CD4-positive, alpha-beta T cell (primary cell): Measurements from ENCODE around the gene MSI2. TPM values are rescaled to one million over a fixed set of nuclear protein-coding genes. Genes with fewer than 3 reads are reported as not detected.
A peak's percentile ranks its signal among the peaks of the same experiment; 100 is the strongest.

Experiments used
- ATAC-seq: fragments of 200-7000 bp; cut with Tn5 transposase; one replicate; pipeline ENCODE4 v1.10.0; 2022; ENCODE audit warnings: mild to moderate bottlenecking; ENCODE audit not compliant: poor library complexity
- CTCF ChIA-PET: fragments of 350-600 bp; sonication (Branson Sonifier 250); formaldehyde crosslinking; loops from one replicate; lab custom pipeline; 2021; ENCODE audit warnings: antibody characterized with exemption, inconsistent platforms; lab: Charles Lee
- POLR2A ChIA-PET: fragments of 350-600 bp; sonication (Branson Sonifier 250); formaldehyde crosslinking; loops from one replicate; lab custom pipeline; 2021; ENCODE audit warnings: antibody characterized with exemption, inconsistent platforms; lab: Charles Lee
- DNase-seq, 14 experiments: peaks; one replicate each; pipeline ENCODE4 v3.0.0-alpha.2; 2013 to 2020; ENCODE audit warnings: mixed read lengths in 2 of 14
- H3K27ac ChIP-seq, 2 donors: one replicate each; pipeline versions ENCODE4 v1.5.1 to v1.7.0; 2013; ENCODE audit warnings: low read length in 2 of 2, low read depth in 1 of 2, mild to moderate bottlenecking in 1 of 2
- H3K27me3 ChIP-seq, 2 experiments: 1 replicate in 1 of 2; 2 replicates in 1 of 2; pipeline versions ENCODE4 v1.6.1 to v1.7.0; 2013; ENCODE audit warnings: low read length in 2 of 2, control low read depth in 1 of 2, mild to moderate bottlenecking in 1 of 2, moderate library complexity in 1 of 2; ENCODE audit not compliant: insufficient read depth in 2 of 2, control insufficient read depth in 1 of 2
- H3K36me3 ChIP-seq: one replicate; pipeline ENCODE4 v1.6.1; 2013; ENCODE audit warnings: low read length, control low read depth; ENCODE audit not compliant: insufficient read depth
- H3K4me1 ChIP-seq: one replicate; pipeline ENCODE4 v1.6.1; 2013; ENCODE audit warnings: low read length, control low read depth; ENCODE audit not compliant: insufficient read depth
- H3K4me3 ChIP-seq: one replicate; pipeline ENCODE4 v1.5.1; 2013; ENCODE audit warnings: mild to moderate bottlenecking, low read length, moderate library complexity
- H3K9me3 ChIP-seq, 2 experiments: 1 replicate in 1 of 2; 2 replicates in 1 of 2; pipeline versions ENCODE4 v1.6.1 to v1.7.0; 2013; ENCODE audit warnings: low read length in 2 of 2, mild to moderate bottlenecking in 2 of 2, control low read depth in 1 of 2, moderate library complexity in 1 of 2; ENCODE audit not compliant: control insufficient read depth in 1 of 2, insufficient read depth in 1 of 2
- H3K27ac Mint-ChIP-seq: one replicate; pipeline ENCODE4 v1.8.0; 2020; ENCODE audit warnings: mixed read lengths
- H3K27me3 Mint-ChIP-seq: one replicate; pipeline ENCODE4 v1.8.0; 2021; ENCODE audit warnings: mixed read lengths
- H3K36me3 Mint-ChIP-seq: one replicate; pipeline ENCODE4 v1.8.0; 2021; ENCODE audit warnings: low read depth, mixed read lengths
- H3K4me1 Mint-ChIP-seq: one replicate; pipeline ENCODE4 v1.8.0; 2021; ENCODE audit warnings: low read depth, mixed read lengths
- H3K4me3 Mint-ChIP-seq: one replicate; pipeline ENCODE4 v1.8.0; 2020; ENCODE audit warnings: mild to moderate bottlenecking, mixed read lengths
- H3K9me3 Mint-ChIP-seq: one replicate; pipeline ENCODE4 v1.8.0; 2020; ENCODE audit warnings: mixed read lengths
- CTCF ChIP-seq: fragments of 200-600 bp; IDR thresholded peaks from one replicate; pipeline ENCODE4 v1.8.0; 2022; ENCODE audit warnings: antibody characterized with exemption, mild to moderate bottlenecking
- intact Hi-C, 2 experiments: fragments of 100-400 bp; cut with DNase I in 1 of 2; cut with micrococcal nuclease in 1 of 2; formaldehyde crosslinking; loops; one replicate each; pipeline versions ENCODE4 v1.15.1 to v1.9.0; 2023 to 2025; cut with DNase I, micrococcal nuclease
- total RNA-seq, 174 experiments: library from RNA in 2 of 174; stranded (reverse) in 2 of 174; gene quantifications; one replicate each; pipeline ENCODE4 v1.2.3 and lab custom pipeline; 2021 to 2026

Gene MSI2
- total RNA-seq, 2 experiments from 2014 or later = 129 to 132 TPM

GRCh38 chr17:57284583-57284982 lies 28.3 kb downstream of the MSI2 start:
- Histone ChIP-seq H3K4me1 (peaks cover 46% of the 10 kb centered on the region), H3K4me3 (peak overlapping the region; percentile 17), H3K27me3 (no peaks in the 10 kb centered on the region), H3K9me3 (no peaks in the 10 kb centered on the region), H3K36me3 (peaks cover 14% of the 10 kb centered on the region), H3K27ac (peak overlapping the region in 1 of 2 donors; percentile 4)
- POLR2A ChIA-PET = interaction anchor here (1.0 to 1.9 kb wide), 2 partner anchors 10 to 28 kb away, joined by 3 to 8 read pairs; partner anchors contain the start of gene MSI2
- ATAC-seq (peak; percentile 47), DNase-seq (peak in 5 of 14 experiments; percentile 9 to 67 (median 28))
- Mint-ChIP-seq H3K4me1 (peaks cover 80% of the 10 kb centered on the region), H3K36me3 (peaks cover 40% of the 10 kb centered on the region), H3K27me3 (no peaks in the 10 kb centered on the region), H3K9me3 (no peaks in the 10 kb centered on the region), H3K4me3 (peak overlapping the region; percentile 76), H3K27ac (peak overlapping the region; percentile 80)
- CTCF ChIA-PET = interaction anchor here (2.9 kb wide), 1 partner anchor 41 kb away, joined by 20 read pairs; no protein-coding TSS in a partner anchor
- no peak for TF ChIP-seq CTCF
- intact Hi-C loops = loop anchor here (5.0 to 10.0 kb wide), 3 partner anchors 37 to 160 kb away; no protein-coding TSS in a partner anchor

GRCh38 chr17:57284984-57285646 lies 28.8 kb downstream of the MSI2 start:
- DNase-seq (peak in 9 of 14 experiments; percentile 6 to 65 (median 22)), ATAC-seq (peak; percentile 27)
- Mint-ChIP-seq H3K9me3 (no peaks in the 10 kb centered on the region), H3K27ac (peak overlapping the region; percentile 80), H3K36me3 (peaks cover 39% of the 10 kb centered on the region), H3K4me3 (peak overlapping the region; percentile 76), H3K27me3 (no peaks in the 10 kb centered on the region), H3K4me1 (peaks cover 80% of the 10 kb centered on the region)
- Histone ChIP-seq H3K27ac (peak overlapping the region in 1 of 2 donors; percentile 4), H3K4me3 (peak overlapping the region; percentile 17), H3K4me1 (peaks cover 46% of the 10 kb centered on the region), H3K36me3 (peaks cover 14% of the 10 kb centered on the region), H3K9me3 (no peaks in the 10 kb centered on the region), H3K27me3 (no peaks in the 10 kb centered on the region)
- no peak for TF ChIP-seq CTCF
- ChIA-PET CTCF (interaction anchor here (2.9 kb wide), 1 partner anchor 42 kb away, joined by 20 read pairs; no protein-coding TSS in a partner anchor), POLR2A (interaction anchor here (1.0 to 1.9 kb wide), 2 partner anchors 10 to 28 kb away, joined by 3 to 8 read pairs; partner anchors contain the start of gene MSI2)
- intact Hi-C loops = loop anchor here (1.0 to 10.0 kb wide), 4 partner anchors 28 to 160 kb away; no protein-coding TSS in a partner anchor

- Histone ChIP-seq H3K4me1 (peaks cover 46% of the 10 kb centered on the region), H3K36me3 (peaks cover 15% of the 10 kb centered on the region), H3K4me3 (no peak overlapping the region), H3K27me3 (no peaks in the 10 kb centered on the region), H3K9me3 (no peaks in the 10 kb centered on the region), H3K27ac (peak overlapping the region in 1 of 2 donors; percentile 4)
- Mint-ChIP-seq H3K27me3 (no peaks in the 10 kb centered on the region), H3K4me1 (peaks cover 76% of the 10 kb centered on the region), H3K4me3 (peak overlapping the region; percentile 76), H3K27ac (peak overlapping the region; percentile 80), H3K36me3 (peaks cover 38% of the 10 kb centered on the region), H3K9me3 (no peaks in the 10 kb centered on the region)
- no peak for TF ChIP-seq CTCF
- ATAC-seq = no peak
- ChIA-PET POLR2A (interaction anchor here (1.0 to 1.9 kb wide), 2 partner anchors 9 to 29 kb away, joined by 3 to 8 read pairs; partner anchors contain the start of gene MSI2), CTCF (interaction anchor here (2.9 kb wide), 1 partner anchor 43 kb away, joined by 20 read pairs; no protein-coding TSS in a partner anchor)
- DNase-seq = no peak
- intact Hi-C loops = loop anchor here in 1 of 2 experiments (1.0 to 10.0 kb wide), 2 partner anchors 28 to 159 kb away; no protein-coding TSS in a partner anchor
Observed at GRCh38 chr17:57285701-57286100, 29.4 kb downstream of the MSI2 start.
